Erythroblast (primary cell): ENCODE data around the gene SVEP1.

ENCODE experiments used
- GATA1 ChIP-seq: IDR thresholded peaks from 2 replicates; pipeline ENCODE4 v1.6.1; 2011; ENCODE audit warnings: low read depth, mild to moderate bottlenecking, control low read depth, low read length, moderate library complexity
- POLR2A ChIP-seq: IDR thresholded peaks from 2 replicates; pipeline ENCODE4 v1.6.1; 2011; ENCODE audit warnings: mild to moderate bottlenecking, low read length

- TF ChIP-seq POLR2A, result no peak
- TF ChIP-seq GATA1, result no peak
Observed at GRCh38 chr9:110391826-110392485, 187.6 kb downstream of the SVEP1 start.
